SIG-M5 treated with dmso at 0.1 percent for 504 hours (cell line): ENCODE results near the gene LHX6.

Experiments used
- DNase-seq: peaks from one replicate; lab custom pipeline; 2025; ENCODE audit not compliant: unreplicated experiment; lab: John Stamatoyannopoulos, UW

LHX6 gene

GRCh38 chr9:122158202-122158601, 70.6 kb downstream of the LHX6 start:
- peak; percentile 78 for DNase-seq

- DNase-seq = no peak
Observed at GRCh38 chr9:122155796-122156195, 73.0 kb downstream of the LHX6 start.
